Fibroblast of pulmonary artery (primary cell): ENCODE data around the gene MBTPS1.

Experiments used
- DNase-seq: peaks from one replicate; pipeline ENCODE4 v3.0.0-alpha.2; 2010; ENCODE audit warnings: low read depth
- H3K4me3 ChIP-seq: replicated peaks from 2 replicates; pipeline ENCODE4 v1.5.1; 2011; ENCODE audit warnings: low read depth, mild to moderate bottlenecking, control low read depth, low read length, moderate library complexity
- TF ChIP-seq, protein P1 (sequence below): IDR thresholded peaks from 2 replicates; pipeline ENCODE4 v1.5.1; 2011; ENCODE audit warnings: mild to moderate bottlenecking, control low read depth, low read length, inconsistent platforms; ENCODE audit errors: missing control alignments

Gene MBTPS1

DNA sequence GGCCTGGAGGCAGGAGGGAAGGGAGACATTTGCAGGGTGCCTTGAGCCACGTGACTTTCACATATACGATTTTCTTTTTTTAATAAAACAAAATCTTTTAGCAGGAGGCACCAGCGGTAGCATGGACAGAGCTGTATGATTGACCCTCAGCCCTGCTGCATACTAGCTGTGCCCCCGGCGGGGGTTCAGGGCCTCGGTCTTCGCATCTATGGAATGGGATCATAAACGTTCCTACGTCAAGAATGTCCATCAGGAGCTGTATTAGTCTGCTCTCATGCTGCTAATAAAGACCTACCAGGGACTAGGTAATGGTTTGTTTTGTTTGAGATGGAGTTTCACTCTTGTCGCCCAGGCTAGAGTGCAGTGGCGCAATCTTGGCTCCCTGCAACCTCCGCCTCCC, 101.3 kb downstream of the MBTPS1 start:
- no peak for DNase-seq
- no peak overlapping the region for H3K4me3 ChIP-seq
- TF ChIP-seq, protein P1, sequence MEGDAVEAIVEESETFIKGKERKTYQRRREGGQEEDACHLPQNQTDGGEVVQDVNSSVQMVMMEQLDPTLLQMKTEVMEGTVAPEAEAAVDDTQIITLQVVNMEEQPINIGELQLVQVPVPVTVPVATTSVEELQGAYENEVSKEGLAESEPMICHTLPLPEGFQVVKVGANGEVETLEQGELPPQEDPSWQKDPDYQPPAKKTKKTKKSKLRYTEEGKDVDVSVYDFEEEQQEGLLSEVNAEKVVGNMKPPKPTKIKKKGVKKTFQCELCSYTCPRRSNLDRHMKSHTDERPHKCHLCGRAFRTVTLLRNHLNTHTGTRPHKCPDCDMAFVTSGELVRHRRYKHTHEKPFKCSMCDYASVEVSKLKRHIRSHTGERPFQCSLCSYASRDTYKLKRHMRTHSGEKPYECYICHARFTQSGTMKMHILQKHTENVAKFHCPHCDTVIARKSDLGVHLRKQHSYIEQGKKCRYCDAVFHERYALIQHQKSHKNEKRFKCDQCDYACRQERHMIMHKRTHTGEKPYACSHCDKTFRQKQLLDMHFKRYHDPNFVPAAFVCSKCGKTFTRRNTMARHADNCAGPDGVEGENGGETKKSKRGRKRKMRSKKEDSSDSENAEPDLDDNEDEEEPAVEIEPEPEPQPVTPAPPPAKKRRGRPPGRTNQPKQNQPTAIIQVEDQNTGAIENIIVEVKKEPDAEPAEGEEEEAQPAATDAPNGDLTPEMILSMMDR = no peak

DNA sequence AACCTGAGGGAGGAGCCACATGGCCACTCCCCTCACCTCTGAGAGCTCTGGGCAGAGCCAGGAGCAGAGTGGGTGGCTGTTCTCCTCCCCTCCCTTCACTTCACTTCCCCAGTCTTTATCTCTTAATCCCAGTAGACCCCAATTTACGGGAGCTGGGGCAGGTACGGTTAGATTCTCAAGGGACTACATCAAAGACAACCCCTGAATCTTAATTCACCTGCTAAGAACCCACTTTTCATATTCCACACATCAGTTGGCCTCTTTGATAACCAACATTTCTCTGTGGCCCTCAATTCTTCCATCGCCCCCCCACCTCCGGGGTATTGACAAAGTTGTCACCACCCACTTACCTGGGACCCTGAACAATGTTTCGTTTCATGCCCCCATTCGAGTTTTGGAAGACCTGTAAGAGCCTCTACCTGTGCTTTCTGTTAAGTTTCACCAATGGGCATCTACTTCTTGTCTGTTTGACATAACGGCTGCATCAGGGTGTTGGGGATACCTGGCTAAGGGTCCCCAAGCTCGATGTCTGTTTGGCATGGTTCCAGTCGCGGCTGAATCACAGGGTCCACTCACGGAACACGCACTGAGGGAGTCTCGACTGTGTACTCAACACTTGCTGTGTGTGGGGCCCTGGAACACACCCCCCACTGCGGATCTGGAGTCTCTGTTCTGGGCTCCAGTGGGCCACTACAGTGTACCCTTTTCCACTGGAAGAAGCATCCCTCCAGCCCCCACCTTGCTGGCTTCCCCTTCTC, 102.0 kb downstream of the MBTPS1 start:
- TF ChIP-seq, protein P1 = no peak
- no peak for DNase-seq

DNA sequence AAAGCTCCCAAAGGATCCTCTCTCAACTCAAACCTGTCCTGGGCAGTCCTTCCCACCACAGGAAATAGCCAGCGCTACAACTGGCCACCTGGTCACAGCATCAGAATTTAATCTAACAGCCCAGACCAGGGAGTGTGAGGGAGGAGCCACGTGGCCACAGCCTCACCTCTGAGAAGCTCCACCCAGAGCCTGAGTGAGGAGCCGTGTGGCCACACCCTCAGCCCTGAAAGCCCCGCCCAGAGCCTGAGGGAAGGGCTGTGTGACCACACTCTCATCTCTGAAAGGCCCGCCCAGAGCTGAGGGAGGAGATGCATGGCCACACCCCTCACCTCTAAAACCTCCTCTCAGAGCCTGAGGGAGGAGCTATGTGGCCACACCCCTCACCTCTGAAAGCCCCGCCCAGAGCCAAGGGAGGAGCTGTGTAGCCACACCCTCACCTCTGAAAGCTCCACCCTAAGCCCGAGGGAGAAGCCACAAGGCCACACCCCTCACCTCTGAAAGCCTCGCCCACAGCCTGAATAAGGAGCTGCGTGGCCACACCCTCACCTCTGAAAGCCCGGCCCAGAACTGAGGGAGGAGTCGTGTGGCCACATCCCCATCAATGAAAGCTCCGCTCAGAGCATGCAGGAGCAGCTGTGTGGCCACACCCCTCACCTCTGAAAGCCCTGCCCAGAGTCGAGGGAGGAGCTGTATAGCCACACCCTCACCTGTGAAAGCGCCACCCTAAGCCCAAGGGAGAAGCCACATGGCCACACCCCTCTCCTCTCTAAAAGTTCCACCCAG, 102.8 kb downstream of the MBTPS1 start:
- TF ChIP-seq, protein P1 = no peak
- H3K4me3 ChIP-seq = no peak overlapping the region
- peak; percentile 29 for DNase-seq

More for the DNA sequence above, 102.0 kb downstream of the MBTPS1 start:
- no peak overlapping the region for H3K4me3 ChIP-seq

DNA sequence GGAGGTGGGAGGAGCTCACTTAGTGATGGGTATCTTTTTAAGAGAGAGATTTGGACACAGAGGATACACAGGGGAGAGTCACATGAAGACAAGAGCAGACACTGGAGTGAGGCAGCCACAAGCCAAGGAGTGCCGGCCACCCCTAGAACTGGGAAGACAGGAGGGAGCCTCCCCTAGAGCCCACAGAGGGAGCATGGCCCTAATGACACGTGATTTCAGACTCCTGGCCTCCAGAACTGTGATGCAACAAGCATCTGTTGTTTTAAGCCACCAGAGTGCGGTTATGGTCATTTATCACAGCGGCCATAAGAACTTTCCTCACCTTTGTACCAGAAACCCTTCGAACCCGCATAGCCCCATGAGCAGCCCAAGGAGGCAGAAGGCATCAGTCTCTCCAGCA, 107.5 kb downstream of the MBTPS1 start:
- TF ChIP-seq, protein P1 = no peak
- DNase-seq = no peak

DNA sequence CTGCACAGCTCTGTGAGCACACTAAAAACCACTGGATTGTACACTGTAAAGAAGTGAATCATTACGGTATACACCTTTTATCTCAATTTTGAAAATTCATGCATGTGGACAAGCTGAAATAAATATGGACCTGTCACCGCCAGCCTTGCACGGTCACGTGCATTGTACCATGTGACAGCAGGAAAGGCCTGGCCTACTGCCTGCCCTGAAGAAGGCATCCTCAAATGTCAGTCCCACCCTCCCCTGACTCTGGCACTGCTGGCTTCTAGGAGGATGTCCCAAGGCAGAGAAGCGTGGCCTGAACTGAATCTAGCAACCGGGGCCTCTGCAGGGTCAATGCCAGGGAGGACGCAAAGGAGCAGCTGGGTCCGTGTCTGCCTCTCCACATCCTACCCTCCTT, 108.8 kb downstream of the MBTPS1 start:
- DNase-seq = no peak
- H3K4me3 ChIP-seq = no peak overlapping the region
- TF ChIP-seq, protein P1 = no peak

More for the DNA sequence above, 107.5 kb downstream of the MBTPS1 start:
- H3K4me3 ChIP-seq = no peak overlapping the region

DNA sequence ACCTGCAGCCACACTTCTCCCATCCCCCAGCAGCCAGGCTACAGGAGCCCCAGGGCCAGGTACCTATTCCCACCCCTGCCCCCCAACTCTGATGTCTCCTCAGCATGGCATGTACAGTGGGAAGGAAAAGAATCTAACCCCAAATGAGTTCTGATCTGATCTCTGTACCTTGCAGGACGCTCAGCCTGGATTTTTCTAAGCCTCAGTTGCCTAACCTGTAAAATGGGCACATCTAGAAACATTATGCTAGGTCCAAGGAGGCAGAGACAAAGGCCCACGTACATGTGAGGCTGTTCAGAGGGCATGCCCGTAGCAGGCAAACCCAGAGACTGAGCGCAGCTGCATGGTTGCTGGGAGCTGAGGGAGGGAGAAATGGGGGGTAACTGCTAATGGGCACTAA, 109.2 kb downstream of the MBTPS1 start:
- no peak for DNase-seq
- no peak overlapping the region for H3K4me3 ChIP-seq
- TF ChIP-seq, protein P1 = no peak
